HEK293 (cell line): ENCODE measurements around the gene BIRC6.

ENCODE experiments used
- CTCF ChIA-PET: fragments of 350-600 bp; formaldehyde crosslinking; extraction: SDS; loops from one replicate; lab custom pipeline; 2021; ENCODE audit warnings: antibody characterized with exemption; lab: Yijun Ruan, JAX
- POLR2A ChIA-PET: fragments of 300-600 bp; formaldehyde crosslinking; extraction: SDS; loops from one replicate; lab custom pipeline; 2020; ENCODE audit warnings: antibody characterized with exemption, inconsistent platforms; lab: Yijun Ruan, JAX
- H3K27ac ChIP-seq: fragments of 200-500 bp; sonication (Bioruptor generic); 2 replicates; pipeline ENCODE4 v1.5.1; 2014; ENCODE audit warnings: low read depth, low read length, control low read depth, inconsistent platforms; ENCODE audit errors: extremely low read depth
- H3K36me3 ChIP-seq, 2 experiments: fragments of 200-500 bp in 1 of 2; sonication (Bioruptor generic) in 1 of 2; 1 replicate in 1 of 2; 2 replicates in 1 of 2; pipeline ENCODE4 v1.5.1; 2014 to 2017; ENCODE audit warnings: inconsistent platforms in 2 of 2, low read length in 2 of 2; ENCODE audit not compliant: control insufficient read depth in 2 of 2, insufficient read depth in 1 of 2
- H3K4me1 ChIP-seq: fragments of 200-500 bp; sonication (Bioruptor generic); 2 replicates; pipeline ENCODE4 v1.5.1; 2014; ENCODE audit warnings: mild to moderate bottlenecking, low read length, inconsistent platforms; ENCODE audit not compliant: control insufficient read depth, insufficient read depth
- H3K4me3 ChIP-seq: 2 replicates; pipeline ENCODE4 v1.5.1; 2011; ENCODE audit warnings: low read depth, mild to moderate bottlenecking, control low read depth, low read length, moderate library complexity
- H3K9me3 ChIP-seq: fragments of 200-500 bp; sonication (Bioruptor generic); 2 replicates; pipeline ENCODE4 v1.5.1; 2014; ENCODE audit warnings: low read depth, low read length, inconsistent platforms; ENCODE audit not compliant: control insufficient read depth, insufficient read depth
- GLIS2 ChIP-seq: fragments of 450-650 bp; formaldehyde crosslinking; IDR thresholded peaks from 2 replicates; pipeline ENCODE4 v1.5.1; 2016; ENCODE audit warnings: missing biosample characterization, missing genetic modification characterization
- HOXD13 ChIP-seq: sonication (generic); formaldehyde crosslinking; IDR thresholded peaks from 2 replicates; pipeline ENCODE4 v1.8.0; 2022; ENCODE audit warnings: missing genetic modification reagents, borderline replicate concordance
- PRDM1 ChIP-seq: fragments of 450-650 bp; formaldehyde crosslinking; IDR thresholded peaks from 2 replicates; pipeline ENCODE4; 2016; ENCODE audit warnings: missing biosample characterization, missing genetic modification characterization
- SCRT2 ChIP-seq: fragments of 450-650 bp; formaldehyde crosslinking; IDR thresholded peaks from 2 replicates; pipeline ENCODE4 v1.5.1; 2016; ENCODE audit warnings: missing biosample characterization, missing genetic modification characterization
- ZNF121 ChIP-seq: fragments of 450-650 bp; formaldehyde crosslinking; IDR thresholded peaks from 2 replicates; pipeline ENCODE4 v1.5.1; 2016; ENCODE audit warnings: missing biosample characterization, missing genetic modification characterization
- ZNF16 ChIP-seq: fragments of 450-650 bp; formaldehyde crosslinking; IDR thresholded peaks from 2 replicates; pipeline ENCODE4 v1.5.1; 2016; ENCODE audit warnings: low read depth, missing biosample characterization, missing genetic modification characterization
- ZNF404 ChIP-seq: fragments of 450-650 bp; formaldehyde crosslinking; IDR thresholded peaks from 2 replicates; pipeline ENCODE4 v1.5.1; 2017; ENCODE audit warnings: missing biosample characterization, missing genetic modification characterization
- ZNF426 ChIP-seq: fragments of 450-650 bp; formaldehyde crosslinking; IDR thresholded peaks from 2 replicates; pipeline ENCODE4 v1.5.1; 2017; ENCODE audit warnings: missing biosample characterization, missing genetic modification characterization, mild to moderate bottlenecking, inconsistent platforms, moderate library complexity
- ZNF48 ChIP-seq: fragments of 450-650 bp; formaldehyde crosslinking; IDR thresholded peaks from 2 replicates; pipeline ENCODE4 v1.5.1; 2016; ENCODE audit warnings: missing biosample characterization, missing genetic modification characterization
- ZNF529 ChIP-seq: fragments of 450-650 bp; formaldehyde crosslinking; IDR thresholded peaks from 2 replicates; pipeline ENCODE4 v1.5.1; 2017; ENCODE audit warnings: missing genetic modification characterization, missing biosample characterization; ENCODE audit not compliant: insufficient replicate concordance
- ZNF544 ChIP-seq: fragments of 450-650 bp; formaldehyde crosslinking; IDR thresholded peaks from 2 replicates; pipeline ENCODE4 v1.5.0; 2017; ENCODE audit warnings: missing biosample characterization, missing genetic modification characterization
- ZNF701 ChIP-seq: fragments of 450-650 bp; formaldehyde crosslinking; IDR thresholded peaks from 2 replicates; pipeline ENCODE4 v1.5.1; 2016; ENCODE audit warnings: missing biosample characterization, missing genetic modification characterization
- TF ChIP-seq, protein P1 (sequence below): fragments of 450-650 bp; formaldehyde crosslinking; IDR thresholded peaks from 2 replicates; pipeline ENCODE4 v1.5.1; 2016; ENCODE audit warnings: missing biosample characterization, missing genetic modification characterization, borderline replicate concordance
- TF ChIP-seq, protein P2 (sequence below): fragments of 450-650 bp; formaldehyde crosslinking; IDR thresholded peaks from 2 replicates; pipeline ENCODE4 v1.5.1; 2017; ENCODE audit warnings: missing biosample characterization, missing genetic modification characterization
- TF ChIP-seq, protein P3 (sequence below): fragments of 450-650 bp; formaldehyde crosslinking; IDR thresholded peaks from 2 replicates; pipeline ENCODE4 v1.5.1; 2017; ENCODE audit warnings: missing biosample characterization, missing genetic modification characterization
- TF ChIP-seq, protein P4 (sequence below): fragments of 450-650 bp; formaldehyde crosslinking; IDR thresholded peaks from 2 replicates; pipeline ENCODE4 v1.5.1; 2016; ENCODE audit warnings: missing biosample characterization, missing genetic modification characterization
- TF ChIP-seq, protein P5 (sequence below): fragments of 450-650 bp; formaldehyde crosslinking; IDR thresholded peaks from 2 replicates; pipeline ENCODE4 v1.5.1; 2016; ENCODE audit warnings: missing biosample characterization, missing genetic modification characterization

The BIRC6 gene

DNA sequence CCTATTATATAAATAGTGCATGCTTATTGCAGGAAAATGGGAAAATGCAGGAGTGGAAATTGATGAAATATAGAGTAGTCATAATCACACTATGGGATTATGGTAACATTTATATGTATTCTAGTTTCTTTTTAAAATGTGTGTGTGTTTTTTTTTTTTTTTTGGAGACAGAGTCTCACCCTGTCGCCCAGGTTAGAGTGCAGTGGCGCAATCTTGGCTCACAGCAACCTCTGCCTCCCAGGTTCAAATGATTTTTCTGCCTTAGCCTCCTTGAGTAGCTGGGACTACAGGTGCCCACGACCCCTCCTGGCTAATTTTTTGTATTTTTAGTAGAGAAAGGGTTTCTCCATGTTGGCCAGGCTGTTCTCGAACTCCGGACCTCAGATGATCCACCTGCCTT, 47.0 kb downstream of the BIRC6 start (continued):
- TF ChIP-seq, protein P1, sequence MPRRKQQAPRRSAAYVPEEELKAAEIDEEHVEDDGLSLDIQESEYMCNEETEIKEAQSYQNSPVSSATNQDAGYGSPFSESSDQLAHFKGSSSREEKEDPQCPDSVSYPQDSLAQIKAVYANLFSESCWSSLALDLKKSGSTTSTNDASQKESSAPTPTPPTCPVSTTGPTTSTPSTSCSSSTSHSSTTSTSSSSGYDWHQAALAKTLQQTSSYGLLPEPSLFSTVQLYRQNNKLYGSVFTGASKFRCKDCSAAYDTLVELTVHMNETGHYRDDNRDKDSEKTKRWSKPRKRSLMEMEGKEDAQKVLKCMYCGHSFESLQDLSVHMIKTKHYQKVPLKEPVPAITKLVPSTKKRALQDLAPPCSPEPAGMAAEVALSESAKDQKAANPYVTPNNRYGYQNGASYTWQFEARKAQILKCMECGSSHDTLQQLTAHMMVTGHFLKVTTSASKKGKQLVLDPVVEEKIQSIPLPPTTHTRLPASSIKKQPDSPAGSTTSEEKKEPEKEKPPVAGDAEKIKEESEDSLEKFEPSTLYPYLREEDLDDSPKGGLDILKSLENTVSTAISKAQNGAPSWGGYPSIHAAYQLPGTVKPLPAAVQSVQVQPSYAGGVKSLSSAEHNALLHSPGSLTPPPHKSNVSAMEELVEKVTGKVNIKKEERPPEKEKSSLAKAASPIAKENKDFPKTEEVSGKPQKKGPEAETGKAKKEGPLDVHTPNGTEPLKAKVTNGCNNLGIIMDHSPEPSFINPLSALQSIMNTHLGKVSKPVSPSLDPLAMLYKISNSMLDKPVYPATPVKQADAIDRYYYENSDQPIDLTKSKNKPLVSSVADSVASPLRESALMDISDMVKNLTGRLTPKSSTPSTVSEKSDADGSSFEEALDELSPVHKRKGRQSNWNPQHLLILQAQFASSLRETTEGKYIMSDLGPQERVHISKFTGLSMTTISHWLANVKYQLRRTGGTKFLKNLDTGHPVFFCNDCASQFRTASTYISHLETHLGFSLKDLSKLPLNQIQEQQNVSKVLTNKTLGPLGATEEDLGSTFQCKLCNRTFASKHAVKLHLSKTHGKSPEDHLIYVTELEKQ, result no peak
- TF ChIP-seq GLIS2 (tag by site-specific recombination), result no peak
- no peak for TF ChIP-seq ZNF404
- TF ChIP-seq ZNF16 (tag by site-specific recombination), result no peak
- TF ChIP-seq ZNF529 (tag by site-specific recombination), result no peak

DNA sequence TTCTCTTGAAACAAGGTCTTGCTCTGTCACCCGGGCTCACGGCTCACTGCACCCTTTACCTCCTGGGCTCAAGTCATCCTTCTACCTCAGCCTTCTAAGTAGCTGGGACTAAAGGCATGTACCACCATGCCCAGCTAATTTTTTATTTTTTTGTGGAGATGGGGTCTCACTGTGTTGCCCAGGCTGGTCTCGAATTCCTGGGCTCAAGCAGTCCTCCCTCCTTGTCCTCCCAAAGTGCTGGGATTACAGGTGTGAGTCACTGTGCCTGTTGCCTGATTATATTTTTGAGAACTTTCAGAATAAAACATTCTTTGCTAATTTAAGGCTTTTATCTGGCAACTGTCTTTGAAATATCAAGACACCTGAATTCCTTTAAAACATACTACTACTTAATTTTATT, 47.9 kb downstream of the BIRC6 start:
- no peak overlapping the region for H3K4me3 ChIP-seq
- H3K4me1 ChIP-seq, result no peaks in the 10 kb centered on the region
- ChIA-PET POLR2A (no interaction called here), CTCF (no interaction called here)
- H3K9me3 ChIP-seq, result no peaks in the 10 kb centered on the region
- no peak overlapping the region for H3K27ac ChIP-seq
- TF ChIP-seq, protein P2, sequence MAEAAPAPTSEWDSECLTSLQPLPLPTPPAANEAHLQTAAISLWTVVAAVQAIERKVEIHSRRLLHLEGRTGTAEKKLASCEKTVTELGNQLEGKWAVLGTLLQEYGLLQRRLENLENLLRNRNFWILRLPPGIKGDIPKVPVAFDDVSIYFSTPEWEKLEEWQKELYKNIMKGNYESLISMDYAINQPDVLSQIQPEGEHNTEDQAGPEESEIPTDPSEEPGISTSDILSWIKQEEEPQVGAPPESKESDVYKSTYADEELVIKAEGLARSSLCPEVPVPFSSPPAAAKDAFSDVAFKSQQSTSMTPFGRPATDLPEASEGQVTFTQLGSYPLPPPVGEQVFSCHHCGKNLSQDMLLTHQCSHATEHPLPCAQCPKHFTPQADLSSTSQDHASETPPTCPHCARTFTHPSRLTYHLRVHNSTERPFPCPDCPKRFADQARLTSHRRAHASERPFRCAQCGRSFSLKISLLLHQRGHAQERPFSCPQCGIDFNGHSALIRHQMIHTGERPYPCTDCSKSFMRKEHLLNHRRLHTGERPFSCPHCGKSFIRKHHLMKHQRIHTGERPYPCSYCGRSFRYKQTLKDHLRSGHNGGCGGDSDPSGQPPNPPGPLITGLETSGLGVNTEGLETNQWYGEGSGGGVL (tag by site-specific recombination), result no peak
- TF ChIP-seq ZNF426 (tag by site-specific recombination) (no peak), ZNF121 (tag by site-specific recombination) (peak; percentile 67)
- H3K36me3 ChIP-seq, result peaks cover 36 to 47% of the 10 kb centered on the region in 2 experiments

DNA sequence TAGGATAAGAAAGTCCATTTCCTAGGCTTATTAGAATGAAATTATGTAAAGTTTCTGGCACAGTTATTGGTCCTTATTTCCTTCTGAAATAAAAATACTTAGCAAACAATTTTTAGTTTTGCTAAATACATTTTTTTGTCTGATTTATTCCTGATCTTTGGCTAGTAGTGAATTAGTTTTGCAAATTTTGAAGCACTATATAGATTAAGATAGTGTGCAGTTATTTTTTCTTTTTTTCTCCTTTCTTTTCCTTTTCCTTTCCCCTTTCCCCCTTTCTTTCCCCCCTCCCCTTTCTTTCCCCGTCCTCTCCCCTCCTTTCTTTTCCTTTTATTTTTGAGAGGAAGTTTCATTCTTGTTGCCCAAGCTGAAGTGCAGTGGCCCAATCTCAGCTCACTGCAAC, 59.7 kb downstream of the BIRC6 start:
- CTCF ChIA-PET, result no interaction called here
- POLR2A ChIA-PET, result no interaction called here
- TF ChIP-seq HOXD13, result no peak
- TF ChIP-seq ZNF544 (tag by site-specific recombination), result no peak
- TF ChIP-seq ZNF48 (tag by site-specific recombination), result no peak
- TF ChIP-seq PRDM1 (tag by site-specific recombination), result peak; percentile 83
- TF ChIP-seq, protein P3, sequence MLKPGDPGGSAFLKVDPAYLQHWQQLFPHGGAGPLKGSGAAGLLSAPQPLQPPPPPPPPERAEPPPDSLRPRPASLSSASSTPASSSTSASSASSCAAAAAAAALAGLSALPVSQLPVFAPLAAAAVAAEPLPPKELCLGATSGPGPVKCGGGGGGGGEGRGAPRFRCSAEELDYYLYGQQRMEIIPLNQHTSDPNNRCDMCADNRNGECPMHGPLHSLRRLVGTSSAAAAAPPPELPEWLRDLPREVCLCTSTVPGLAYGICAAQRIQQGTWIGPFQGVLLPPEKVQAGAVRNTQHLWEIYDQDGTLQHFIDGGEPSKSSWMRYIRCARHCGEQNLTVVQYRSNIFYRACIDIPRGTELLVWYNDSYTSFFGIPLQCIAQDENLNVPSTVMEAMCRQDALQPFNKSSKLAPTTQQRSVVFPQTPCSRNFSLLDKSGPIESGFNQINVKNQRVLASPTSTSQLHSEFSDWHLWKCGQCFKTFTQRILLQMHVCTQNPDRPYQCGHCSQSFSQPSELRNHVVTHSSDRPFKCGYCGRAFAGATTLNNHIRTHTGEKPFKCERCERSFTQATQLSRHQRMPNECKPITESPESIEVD, result no peak
- TF ChIP-seq ZNF701 (tag by site-specific recombination), result no peak
- TF ChIP-seq, all 188 proteins: peak for 1
- H3K36me3 ChIP-seq, result peaks cover 18 to 43% of the 10 kb centered on the region in 2 experiments
- H3K27ac ChIP-seq, result no peak overlapping the region
- no peaks in the 10 kb centered on the region for H3K9me3 ChIP-seq
- no peak overlapping the region for H3K4me3 ChIP-seq
- no peaks in the 10 kb centered on the region for H3K4me1 ChIP-seq

DNA sequence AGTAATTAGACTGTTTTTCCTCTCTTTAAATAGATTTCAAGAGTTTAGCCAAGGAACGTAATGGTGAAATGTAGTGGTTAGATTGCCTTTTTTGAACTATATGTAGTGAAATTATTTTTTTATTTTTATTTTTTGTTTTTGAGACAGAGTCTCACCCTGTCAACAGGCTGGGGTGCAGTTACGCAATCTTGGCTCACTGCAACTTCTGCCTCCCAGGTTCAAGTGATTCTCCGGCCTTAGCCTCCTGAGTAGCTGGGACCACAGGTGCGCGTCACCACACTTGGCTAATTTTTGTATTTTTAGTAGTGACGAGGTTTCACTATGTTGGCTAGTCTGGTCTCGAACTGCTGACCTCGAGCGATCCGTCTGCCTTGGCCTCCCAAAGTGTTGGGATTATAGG, 60.8 kb downstream of the BIRC6 start:
- POLR2A ChIA-PET, result no interaction called here
- Histone ChIP-seq H3K4me1 (no peaks in the 10 kb centered on the region), H3K27ac (no peak overlapping the region), H3K36me3 (peaks cover 18 to 38% of the 10 kb centered on the region in 2 experiments)
- CTCF ChIA-PET, result no interaction called here
- TF ChIP-seq SCRT2 (0 out of 2 replicates have a peak, but pooled peaks have one; percentile 16), ZNF426 (tag by site-specific recombination) (no peak)
- TF ChIP-seq, protein P4, sequence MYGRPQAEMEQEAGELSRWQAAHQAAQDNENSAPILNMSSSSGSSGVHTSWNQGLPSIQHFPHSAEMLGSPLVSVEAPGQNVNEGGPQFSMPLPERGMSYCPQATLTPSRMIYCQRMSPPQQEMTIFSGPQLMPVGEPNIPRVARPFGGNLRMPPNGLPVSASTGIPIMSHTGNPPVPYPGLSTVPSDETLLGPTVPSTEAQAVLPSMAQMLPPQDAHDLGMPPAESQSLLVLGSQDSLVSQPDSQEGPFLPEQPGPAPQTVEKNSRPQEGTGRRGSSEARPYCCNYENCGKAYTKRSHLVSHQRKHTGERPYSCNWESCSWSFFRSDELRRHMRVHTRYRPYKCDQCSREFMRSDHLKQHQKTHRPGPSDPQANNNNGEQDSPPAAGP, result no peak
- TF ChIP-seq, protein P5, sequence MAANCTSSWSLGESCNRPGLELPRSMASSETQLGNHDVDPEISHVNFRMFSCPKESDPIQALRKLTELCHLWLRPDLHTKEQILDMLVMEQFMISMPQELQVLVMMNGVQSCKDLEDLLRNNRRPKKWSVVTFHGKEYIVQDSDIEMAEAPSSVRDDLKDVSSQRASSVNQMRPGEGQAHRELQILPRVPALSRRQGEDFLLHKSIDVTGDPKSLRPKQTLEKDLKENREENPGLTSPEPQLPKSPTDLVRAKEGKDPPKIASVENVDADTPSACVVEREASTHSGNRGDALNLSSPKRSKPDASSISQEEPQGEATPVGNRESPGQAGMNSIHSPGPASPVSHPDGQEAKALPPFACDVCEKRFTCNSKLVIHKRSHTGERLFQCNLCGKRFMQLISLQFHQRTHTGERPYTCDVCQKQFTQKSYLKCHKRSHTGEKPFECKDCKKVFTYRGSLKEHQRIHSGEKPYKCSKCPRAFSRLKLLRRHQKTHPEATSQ, result no peak
- TF ChIP-seq, all 188 proteins: peak for 1
- Histone ChIP-seq H3K4me3 (no peak overlapping the region), H3K9me3 (no peaks in the 10 kb centered on the region)
